ENCODE data around the gene GRAMD1A. TPM values are rescaled to one million over a fixed set of nuclear protein-coding genes. Genes with fewer than 3 reads are reported as not detected.

Gene GRAMD1A
- polyA plus RNA-seq, 1 donor = 53.2 TPM

- H3K27ac ChIP-seq (ENCODE audit: low read length) = no peak overlapping the region
- no peaks in the 10 kb centered on the region for H3K4me1 ChIP-seq (ENCODE audit: control insufficient read depth, insufficient read depth, low read length)
- H3K4me3 ChIP-seq (ENCODE audit: low read length) = no peak overlapping the region
- no peaks in the 10 kb centered on the region for H3K36me3 ChIP-seq (ENCODE audit: control insufficient read depth, insufficient read depth, low read length)
- peaks cover 4% of the 10 kb centered on the region for H3K9me3 ChIP-seq (ENCODE audit: control insufficient read depth, low read depth, low read length)
- 82% methylated on average over 10 of the region's 21 CpGs for WGBS (ENCODE audit: insufficient coverage, low lambda C conversion rate)
- DNase-seq = no peak
- H3K27me3 ChIP-seq (ENCODE audit: control insufficient read depth, insufficient read depth, low read length) = no peaks in the 10 kb centered on the region
These were observed 75.3 kb downstream of the GRAMD1A start for GRCh38 chr19:35075202-35076025.

GRCh38 chr19:35076026-35076370, 75.9 kb downstream of the GRAMD1A start:
- Histone ChIP-seq H3K27ac (ENCODE audit: low read length) (no peak overlapping the region), H3K9me3 (ENCODE audit: control insufficient read depth, low read depth, low read length) (no peaks in the 10 kb centered on the region), H3K4me3 (ENCODE audit: low read length) (no peak overlapping the region), H3K4me1 (ENCODE audit: control insufficient read depth, insufficient read depth, low read length) (no peaks in the 10 kb centered on the region), H3K27me3 (ENCODE audit: control insufficient read depth, insufficient read depth, low read length) (no peaks in the 10 kb centered on the region), H3K36me3 (ENCODE audit: control insufficient read depth, insufficient read depth, low read length) (no peaks in the 10 kb centered on the region)
- DNase-seq = no peak
- no CpG with 5 or more reads among the region's 6 CpGs for WGBS (ENCODE audit: insufficient coverage, low lambda C conversion rate)

Other genes with a start within 250 kb of the GRAMD1A start
- 11.1 TPM for gene ZNF599, start 227.1 kb upstream of the GRAMD1A start, polyA plus RNA-seq
- 7.4 TPM for gene ZNF30, start 73.4 kb upstream of the GRAMD1A start, polyA plus RNA-seq
- 5.1 TPM for gene ZNF792, start 36.1 kb upstream of the GRAMD1A start, polyA plus RNA-seq
- gene SCN1B, start 30.1 kb downstream of the GRAMD1A start, polyA plus RNA-seq = 0.96 TPM
- 309 TPM for gene HPN, start 41.4 kb downstream of the GRAMD1A start, polyA plus RNA-seq
- gene FXYD3, start 115.5 kb downstream of the GRAMD1A start, polyA plus RNA-seq = 291 TPM
- 9.4 TPM for gene LGI4, start 134.7 kb downstream of the GRAMD1A start, polyA plus RNA-seq
- 23.2 TPM for gene FXYD1, start 138.5 kb downstream of the GRAMD1A start, polyA plus RNA-seq
- 7.6 TPM for gene FXYD7, start 142.9 kb downstream of the GRAMD1A start, polyA plus RNA-seq
- gene FXYD5, start 154.4 kb downstream of the GRAMD1A start, polyA plus RNA-seq = 53.4 TPM
- not detected for gene FAM187B, start 228.4 kb downstream of the GRAMD1A start, polyA plus RNA-seq
- gene LSR, start 248.7 kb downstream of the GRAMD1A start, polyA plus RNA-seq = 99.1 TPM

All from large intestine (tissue), 3 donors.